Spinal cord (tissue), 10 donors: ENCODE results near the gene PSMD5. TPM values are rescaled to one million over a fixed set of nuclear protein-coding genes. Genes with fewer than 3 reads are reported as not detected.

Experiments used
- DNase-seq, 6 donors: peaks; one replicate each; pipeline versions ENCODE4 v3.0.0 to v3.0.0-alpha.2; 2013 to 2015; ENCODE audit warnings: low spot score in 6 of 6, low read depth in 4 of 6
- H3K27ac ChIP-seq: one replicate; pipeline ENCODE4 v1.5.1; 2013; ENCODE audit warnings: low read depth, low read length, control low read depth
- H3K27me3 ChIP-seq: one replicate; pipeline ENCODE4 v1.6.1; 2013; ENCODE audit warnings: low read length; ENCODE audit not compliant: control insufficient read depth, insufficient read depth
- H3K36me3 ChIP-seq: one replicate; pipeline ENCODE4 v1.6.1; 2013; ENCODE audit warnings: low read length; ENCODE audit not compliant: control insufficient read depth, insufficient read depth
- H3K4me1 ChIP-seq: one replicate; pipeline ENCODE4 v1.6.1; 2013; ENCODE audit warnings: low read length; ENCODE audit not compliant: control insufficient read depth, insufficient read depth
- H3K4me3 ChIP-seq: one replicate; pipeline ENCODE4 v1.5.1; 2013; ENCODE audit warnings: low read depth, low read length, control low read depth
- H3K9me3 ChIP-seq: one replicate; pipeline ENCODE4 v1.6.1; 2013; ENCODE audit warnings: low read length; ENCODE audit not compliant: control insufficient read depth, insufficient read depth
- WGBS: methylation state at CpG from one replicate; pipeline ENCODE4 v1.1.5; 2013; ENCODE audit warnings: missing lambda C conversion rate; ENCODE audit not compliant: insufficient coverage; 5-methylcytosine and 5-hydroxymethylcytosine counted together
- polyA plus RNA-seq, 2 donors: library from polyadenylated mRNA; unstranded; fragments of 120-200 nt; gene quantifications; one replicate each; pipeline ENCODE4 v1.2.1, GENCODE V29; 2013; ENCODE audit not compliant: insufficient read length in 2 of 2
- total RNA-seq, 2 donors: library from RNA; depleted of rRNA in 1 of 2; stranded (reverse); fragments of 120-200 nt in 1 of 2; fragments of >200 nt in 1 of 2; gene quantifications; one replicate each; pipeline versions ENCODE4 v1.2.3 to v1.2.4, GENCODE V29; 2013 to 2014
- donor health status: healthy.

Gene PSMD5
- total and polyA plus RNA-seq, 4 donors: 21.0 to 32.0 (median 24.9) TPM

- H3K36me3 ChIP-seq: peaks cover 63% of the 10 kb centered on the region
- peaks cover 20% of the 10 kb centered on the region for H3K4me1 ChIP-seq
- no peak overlapping the region for H3K4me3 ChIP-seq
- H3K9me3 ChIP-seq: no peaks in the 10 kb centered on the region
- H3K27me3 ChIP-seq: no peaks in the 10 kb centered on the region
- no peak overlapping the region for H3K27ac ChIP-seq
- DNase-seq: no peak
- 86% methylated on average over 8 of the region's 11 CpGs for WGBS
Measured at GRCh38 chr9:120857902-120858301, 15.2 kb upstream of the PSMD5 start.

DNA sequence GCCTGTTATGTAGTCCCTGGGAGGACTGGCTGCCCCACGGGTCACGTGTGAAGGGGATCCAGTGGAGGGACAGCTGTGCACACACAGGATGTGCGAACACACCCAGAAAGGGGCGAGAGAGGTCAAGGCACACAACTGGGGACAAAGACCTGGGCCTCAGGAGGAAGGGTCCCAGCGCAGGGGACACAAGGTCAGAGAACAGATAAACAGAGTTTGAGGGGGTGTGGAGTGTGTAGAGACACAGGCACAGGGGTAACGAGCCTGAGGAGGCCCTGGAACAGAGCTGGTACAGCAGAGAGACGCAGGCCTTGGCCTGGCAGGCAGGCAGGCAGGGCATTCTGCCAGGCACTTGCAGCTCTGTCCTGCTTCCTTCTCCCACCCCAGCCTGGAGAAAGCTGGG is 14.8 kb upstream of the PSMD5 start:
- peak in 1 of 6 donors; percentile 39 for DNase-seq
- Histone ChIP-seq H3K4me1 (peaks cover 20% of the 10 kb centered on the region), H3K27me3 (no peaks in the 10 kb centered on the region), H3K4me3 (no peak overlapping the region), H3K9me3 (no peaks in the 10 kb centered on the region), H3K27ac (no peak overlapping the region), H3K36me3 (peaks cover 59% of the 10 kb centered on the region)
- 71% methylated on average over 7 of the region's 7 CpGs for WGBS

GRCh38 chr9:120856700-120857099 is 14.0 kb upstream of the PSMD5 start:
- no peak overlapping the region for H3K27ac ChIP-seq
- WGBS: 43% methylated on average over 2 of the region's 4 CpGs

DNA sequence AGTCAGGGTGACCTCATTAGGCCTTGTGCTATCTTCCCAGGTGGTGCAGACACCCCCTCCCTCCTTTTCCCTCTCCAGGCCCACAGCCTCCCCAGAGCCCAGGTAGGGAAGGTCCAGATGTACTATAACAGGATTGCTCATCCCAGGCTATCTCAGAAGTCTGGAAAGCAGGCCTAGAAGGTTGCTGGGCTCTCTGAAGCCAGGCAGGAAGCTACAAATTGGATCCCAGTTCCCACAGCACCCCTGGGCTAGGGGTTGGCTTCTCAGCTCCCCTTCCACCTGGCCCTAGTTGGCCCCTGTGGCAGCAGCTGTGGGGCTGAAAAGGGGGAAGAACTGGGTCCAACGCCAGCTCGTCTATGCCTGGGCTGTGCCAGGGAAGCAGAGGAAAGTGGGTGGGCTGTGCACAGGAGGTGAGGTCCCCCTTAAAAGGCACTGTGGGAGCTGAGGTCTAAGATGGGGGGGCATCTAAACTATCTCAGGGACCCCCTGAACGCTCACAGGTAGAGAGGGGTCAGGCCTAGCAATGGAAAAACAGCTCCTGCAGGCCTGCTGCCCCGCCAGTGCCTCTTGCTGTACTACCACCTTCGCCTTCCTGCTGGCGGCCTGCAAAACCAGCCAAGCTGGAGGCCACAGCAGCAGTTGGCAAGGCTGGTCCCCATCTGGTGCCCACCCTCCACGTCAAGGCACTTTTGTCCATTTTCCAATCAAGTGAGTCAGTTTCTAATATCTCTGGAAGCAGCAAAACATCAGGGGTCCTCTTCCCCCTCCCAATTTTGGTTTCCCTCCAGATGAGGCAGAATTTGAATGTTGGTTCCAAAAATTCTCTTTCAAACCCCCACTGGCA is 13.3 kb upstream of the PSMD5 start:
- Histone ChIP-seq H3K27ac (no peak overlapping the region), H3K4me3 (no peak overlapping the region), H3K9me3 (no peaks in the 10 kb centered on the region), H3K36me3 (peaks cover 44% of the 10 kb centered on the region), H3K27me3 (no peaks in the 10 kb centered on the region), H3K4me1 (peaks cover 20% of the 10 kb centered on the region)
- peak in 2 of 6 donors; percentile 44 to 76 for DNase-seq
- 73% methylated on average over 7 of the region's 7 CpGs for WGBS

More at GRCh38 chr9:120856700-120857099, 14.0 kb upstream of the PSMD5 start:
- H3K9me3 ChIP-seq: no peaks in the 10 kb centered on the region
- DNase-seq: no peak
- no peaks in the 10 kb centered on the region for H3K27me3 ChIP-seq
- peaks cover 51% of the 10 kb centered on the region for H3K36me3 ChIP-seq
- no peak overlapping the region for H3K4me3 ChIP-seq
- peaks cover 20% of the 10 kb centered on the region for H3K4me1 ChIP-seq

DNA sequence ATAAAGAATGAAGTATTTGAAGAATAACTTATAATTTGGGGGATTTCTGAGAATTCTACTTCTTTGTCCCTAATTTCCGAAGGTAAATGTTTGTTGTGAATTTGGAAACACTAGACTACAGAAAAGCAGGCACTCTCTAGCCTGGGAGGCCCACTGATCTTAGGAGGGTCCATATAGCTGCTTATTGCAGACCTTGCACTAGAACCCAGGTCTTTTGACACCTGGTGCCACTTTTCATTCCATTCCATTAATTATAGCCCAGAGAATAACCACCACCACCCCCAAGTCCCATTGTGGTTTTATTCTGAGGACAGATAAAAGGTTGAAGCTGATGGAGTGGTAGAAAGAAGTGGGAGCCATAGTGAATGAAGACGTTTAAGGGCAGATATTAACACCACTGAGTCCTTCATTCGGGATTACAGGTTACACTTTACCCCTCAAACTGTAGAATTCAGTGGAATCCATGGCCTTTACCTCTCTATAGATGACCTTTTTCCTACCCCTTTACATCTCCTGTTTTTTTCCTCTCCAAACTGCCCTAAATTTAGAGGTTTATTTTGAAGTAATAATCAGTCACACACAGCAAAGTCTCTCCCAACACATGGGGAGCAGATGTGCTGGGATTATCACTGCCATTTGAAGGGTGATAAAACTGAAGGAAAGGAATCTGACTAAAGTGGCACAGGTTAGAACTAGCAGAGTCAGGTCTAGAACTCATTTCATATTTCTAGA is 12.0 kb upstream of the PSMD5 start:
- H3K27ac ChIP-seq: no peak overlapping the region
- no peak for DNase-seq
- peaks cover 34% of the 10 kb centered on the region for H3K36me3 ChIP-seq
- no peaks in the 10 kb centered on the region for H3K9me3 ChIP-seq
- H3K4me1 ChIP-seq: peaks cover 20% of the 10 kb centered on the region
- H3K27me3 ChIP-seq: no peaks in the 10 kb centered on the region
- WGBS: no CpG with 5 or more reads among the region's 3 CpGs
- H3K4me3 ChIP-seq: no peak overlapping the region

- 100% methylated on average over 3 of the region's 6 CpGs for WGBS
Measured at GRCh38 chr9:120853198-120853597, 10.5 kb upstream of the PSMD5 start.

DNA sequence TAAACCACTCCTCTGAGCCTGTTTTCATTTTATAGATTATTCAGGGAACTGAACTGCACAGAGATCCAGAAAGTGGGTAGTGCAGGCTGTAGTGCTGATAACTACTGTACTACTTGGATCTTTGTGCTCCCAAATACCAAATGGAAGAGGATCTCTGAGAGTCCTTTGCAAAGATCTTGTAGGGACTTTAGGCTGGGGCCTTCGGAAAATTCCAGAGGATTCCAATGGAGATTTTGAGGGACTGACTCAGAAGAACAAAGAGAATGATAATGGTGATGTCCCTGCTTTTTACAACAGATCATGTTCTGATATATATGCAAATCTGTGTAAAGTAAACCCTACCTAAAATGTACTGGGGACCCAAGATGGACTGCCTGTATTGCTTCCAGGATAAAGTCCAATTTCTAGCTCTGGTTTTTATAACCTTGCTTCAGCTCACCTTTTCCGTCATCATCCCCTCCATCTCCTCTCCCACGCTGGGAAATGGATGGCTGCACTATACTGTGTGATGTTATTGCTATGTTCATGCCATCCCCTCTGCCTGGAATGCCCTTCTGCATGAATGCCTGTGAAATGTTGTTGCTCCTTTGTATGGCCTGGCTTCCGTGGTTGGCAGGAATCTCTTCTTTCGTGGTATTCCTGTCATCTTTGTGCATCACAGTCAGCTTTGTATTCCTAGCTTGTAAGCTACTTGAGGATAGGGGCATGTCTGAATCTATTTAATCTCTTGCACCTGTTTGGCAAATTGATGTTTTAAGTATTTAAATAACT is 9.7 kb upstream of the PSMD5 start:
- 25% methylated on average over 2 of the region's 5 CpGs for WGBS
- no peaks in the 10 kb centered on the region for H3K27me3 ChIP-seq
- no peak overlapping the region for H3K4me3 ChIP-seq
- H3K9me3 ChIP-seq: no peaks in the 10 kb centered on the region
- peaks cover 12% of the 10 kb centered on the region for H3K36me3 ChIP-seq
- H3K4me1 ChIP-seq: peaks cover 15% of the 10 kb centered on the region
- DNase-seq: peak in 2 of 6 donors; percentile 20 to 49
- no peak overlapping the region for H3K27ac ChIP-seq

More at GRCh38 chr9:120853198-120853597, 10.5 kb upstream of the PSMD5 start:
- no peak overlapping the region for H3K27ac ChIP-seq
- peaks cover 20% of the 10 kb centered on the region for H3K36me3 ChIP-seq
- H3K27me3 ChIP-seq: no peaks in the 10 kb centered on the region
- no peaks in the 10 kb centered on the region for H3K9me3 ChIP-seq
- no peak overlapping the region for H3K4me3 ChIP-seq
- DNase-seq: no peak
- peaks cover 20% of the 10 kb centered on the region for H3K4me1 ChIP-seq

DNA sequence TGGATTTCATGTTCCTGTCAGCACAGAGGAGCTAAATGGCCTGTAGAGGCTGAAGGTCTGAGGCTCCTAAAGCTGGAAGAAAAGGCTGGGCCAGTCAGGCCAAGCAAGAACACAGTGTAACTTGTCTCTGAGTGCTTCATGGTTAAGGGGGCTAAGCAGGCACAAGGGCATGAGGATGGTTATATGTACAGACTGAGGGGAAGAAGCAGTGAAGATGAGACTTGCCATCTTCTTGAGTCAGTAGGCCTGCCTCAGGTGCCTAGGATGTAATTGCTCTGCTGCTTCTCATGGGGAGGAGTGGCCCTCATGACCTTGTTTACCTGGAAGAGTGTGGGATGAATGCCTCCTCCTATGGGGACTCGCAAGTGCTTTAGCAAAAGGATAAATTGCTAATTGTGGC is 8.7 kb upstream of the PSMD5 start:
- Histone ChIP-seq H3K9me3 (no peaks in the 10 kb centered on the region), H3K4me1 (peaks cover 8% of the 10 kb centered on the region), H3K27ac (no peak overlapping the region), H3K36me3 (peaks cover 9% of the 10 kb centered on the region), H3K27me3 (no peaks in the 10 kb centered on the region), H3K4me3 (no peak overlapping the region)
- WGBS: 100% methylated on average over 1 of the region's 1 CpG
- DNase-seq: no peak

GRCh38 chr9:120850315-120850714 is 7.6 kb upstream of the PSMD5 start:
- 100% methylated on average over 1 of the region's 3 CpGs for WGBS
- no peaks in the 10 kb centered on the region for H3K27me3 ChIP-seq
- no peaks in the 10 kb centered on the region for H3K4me1 ChIP-seq
- H3K36me3 ChIP-seq: peaks cover 5% of the 10 kb centered on the region
- no peak overlapping the region for H3K4me3 ChIP-seq
- H3K27ac ChIP-seq: no peak overlapping the region
- H3K9me3 ChIP-seq: no peaks in the 10 kb centered on the region
- DNase-seq: no peak
